Stomach (tissue), 9 donors: ENCODE measurements around the gene EFHC2. TPM values are rescaled to one million over a fixed set of nuclear protein-coding genes. Genes with fewer than 3 reads are reported as not detected.
"Not testable (repeated sequence)": the region's sequence is repeated elsewhere in the genome, so short reads cannot be mapped to it uniquely, and the experiment has no call there.

Experiments used
- DNase-seq, 2 donors: peaks; one replicate each; pipeline versions ENCODE4 v3.0.0 to v3.0.0-alpha.2; 2013 to 2019
- H3K27ac ChIP-seq, 5 donors: fragments of 200-600 bp in 4 of 5; sonication (generic) in 4 of 5; one replicate each; pipeline ENCODE4 v1.5.1; 2013 to 2019; ENCODE audit warnings: mild to moderate bottlenecking in 1 of 5, moderate library complexity in 1 of 5
- H3K27me3 ChIP-seq, 3 donors: fragments of 200-600 bp; sonication (generic); one replicate each; pipeline ENCODE4 v1.5.1; 2017 to 2019; ENCODE audit warnings: mixed run types in 1 of 3
- H3K36me3 ChIP-seq, 4 donors: fragments of 200-600 bp; sonication (generic); 1 replicate in 3 of 4; 2 replicates in 1 of 4; pipeline ENCODE4 v1.5.1; 2016 to 2019
- H3K4me1 ChIP-seq, 4 donors: fragments of 200-600 bp; sonication (generic); one replicate each; pipeline ENCODE4 v1.5.1; 2016 to 2019
- H3K4me3 ChIP-seq, 4 donors: fragments of 200-600 bp; sonication (generic) in 3 of 4; one replicate each; pipeline ENCODE4 v1.5.1; 2016 to 2019; ENCODE audit warnings: mild to moderate bottlenecking in 1 of 4
- H3K9me3 ChIP-seq, 4 donors: fragments of 200-600 bp; sonication (generic); one replicate each; pipeline ENCODE4 v1.5.1; 2016 to 2019
- CTCF ChIP-seq, 7 experiments: fragments of 450-650 bp in 4 of 7; fragments of 200-600 bp in 3 of 7; sonication (generic) in 3 of 7; IDR thresholded peaks; one replicate each; pipeline ENCODE4 v1.5.1; 2016 to 2019; ENCODE audit warnings: antibody characterized with exemption in 7 of 7, control low read depth in 2 of 7, mild to moderate bottlenecking in 1 of 7
- EP300 ChIP-seq: sonication (generic); formaldehyde crosslinking; IDR thresholded peaks from one replicate; pipeline ENCODE4 v1.6.1; 2017; ENCODE audit warnings: antibody characterized with exemption
- POLR2A ChIP-seq, 4 donors: fragments of 450-650 bp; IDR thresholded peaks; one replicate each; pipeline ENCODE4 v1.6.1; 2016; ENCODE audit warnings: antibody characterized with exemption in 4 of 4, control low read depth in 2 of 4, mild to moderate bottlenecking in 1 of 4, moderate library complexity in 1 of 4
- POLR2AphosphoS5 ChIP-seq, 3 donors: sonication (generic); formaldehyde crosslinking; IDR thresholded peaks; one replicate each; pipeline ENCODE4 v1.6.1; 2016; ENCODE audit warnings: antibody characterized with exemption in 3 of 3
- WGBS, 5 donors: extraction: QIAGEN DNeasy Blood & Tissue Kit in 3 of 5; methylation state at CpG; one replicate each; pipeline versions ENCODE4 v1.1.5 to v1.1.7; 2013 to 2018; 5-methylcytosine and 5-hydroxymethylcytosine counted together
- intact Hi-C: fragments of 100-400 bp; cut with DNase I; formaldehyde crosslinking; loops from one replicate; pipeline ENCODE4 v1.15.1; 2023; ENCODE audit warnings: low total_unique reads
- polyA plus RNA-seq, 3 donors: library from polyadenylated mRNA; stranded (reverse); fragments of 200-250 nt; gene quantifications; one replicate each; pipeline ENCODE4 v1.2.3, GENCODE V29; 2013
- total RNA-seq, 5 donors: library from RNA; depleted of rRNA; stranded (reverse); fragments of >200 nt; gene quantifications; one replicate each; pipeline versions ENCODE4 v1.1.0 to v1.2.3, GENCODE V29; 2014 to 2016
- donor health status: healthy with polysubstance abuse.
- donor health status: Bipolar disorder and iron deficiency.
- donor health status: healthy.

The EFHC2 gene
- total and polyA plus RNA-seq, 8 donors: 0.37 to 10.0 (median 1.5) TPM; not detected in 1

- Histone ChIP-seq H3K4me1 (no peaks in the 10 kb centered on the region), H3K27me3 (no peaks in the 10 kb centered on the region), H3K9me3 (no peaks in the 10 kb centered on the region), H3K4me3 (no peak overlapping the region), H3K36me3 (no peaks in the 10 kb centered on the region), H3K27ac (no peak overlapping the region)
- intact Hi-C loops: no loop called here
- no peak for DNase-seq
- TF ChIP-seq POLR2AphosphoS5 (IDR thresholded peaks at IDR 0.05): no peak
- no peak for TF ChIP-seq POLR2A (IDR thresholded peaks at IDR 0.05)
- no peak for TF ChIP-seq EP300
- no peak for TF ChIP-seq CTCF (IDR thresholded peaks at IDR 0.05)
Observed at GRCh38 chrX:44264936-44265335, 78.5 kb downstream of the EFHC2 start.

- no peak overlapping the region for H3K4me3 ChIP-seq
- no peak for DNase-seq
- peaks cover 0 to 5% (median 0%) of the 10 kb centered on the region in 4 donors for H3K9me3 ChIP-seq
- intact Hi-C loops: no loop called here
- H3K4me1 ChIP-seq: no peaks in the 10 kb centered on the region
- WGBS, 5 donors: 86 to 95% (median 93%) methylated on average over 3 to 5 of the region's 5 CpGs
- TF ChIP-seq EP300 (no peak), POLR2A (IDR thresholded peaks at IDR 0.05) (no peak), POLR2AphosphoS5 (IDR thresholded peaks at IDR 0.05) (no peak), CTCF (IDR thresholded peaks at IDR 0.05) (no peak)
- H3K27me3 ChIP-seq: no peaks in the 10 kb centered on the region
- no peaks in the 10 kb centered on the region for H3K36me3 ChIP-seq
- no peak overlapping the region for H3K27ac ChIP-seq
Observed at GRCh38 chrX:44261286-44261685, 82.2 kb downstream of the EFHC2 start.

- no peak overlapping the region for H3K4me3 ChIP-seq
- no peak for TF ChIP-seq EP300
- no peak for TF ChIP-seq POLR2AphosphoS5 (IDR thresholded peaks at IDR 0.05)
- TF ChIP-seq POLR2A (IDR thresholded peaks at IDR 0.05): no peak
- TF ChIP-seq CTCF (IDR thresholded peaks at IDR 0.05): no peak
- intact Hi-C loops: no loop called here
- no peaks in the 10 kb centered on the region for H3K4me1 ChIP-seq
- peaks cover 0 to 5% (median 0%) of the 10 kb centered on the region in 4 donors for H3K9me3 ChIP-seq
- no peaks in the 10 kb centered on the region for H3K36me3 ChIP-seq
- DNase-seq: no peak
- H3K27ac ChIP-seq: no peak overlapping the region
- no peaks in the 10 kb centered on the region for H3K27me3 ChIP-seq
Observed at GRCh38 chrX:44260609-44261008, 82.9 kb downstream of the EFHC2 start.

- WGBS, 5 donors: 64 to 90% (median 83%) methylated on average over 2 of the region's 2 CpGs
- H3K36me3 ChIP-seq, DNase-seq, H3K27me3 ChIP-seq, H3K9me3 ChIP-seq, H3K27ac ChIP-seq, intact Hi-C loops, H3K4me3 ChIP-seq: not testable (repeated sequence)
- H3K4me1 ChIP-seq: peaks cover 0 to 14% (median 9%) of the 10 kb centered on the region in 4 donors
Observed at GRCh38 chrX:44255742-44256141, 87.7 kb downstream of the EFHC2 start.

- TF ChIP-seq EP300: no peak
- TF ChIP-seq POLR2AphosphoS5 (IDR thresholded peaks at IDR 0.05): no peak
- peak overlapping the region; percentile 11 to 35 (median 20) for H3K4me3 ChIP-seq
- peak overlapping the region in 3 of 5 donors; percentile 54 to 63 (median 62) for H3K27ac ChIP-seq
Observed at GRCh38 chrX:44253575-44253942, 89.9 kb downstream of the EFHC2 start.

More at GRCh38 chrX:44253575-44253942, 89.9 kb downstream of the EFHC2 start:
- intact Hi-C loops: no loop called here
- no peaks in the 10 kb centered on the region for H3K36me3 ChIP-seq
- H3K4me1 ChIP-seq: peaks cover 0 to 14% (median 9%) of the 10 kb centered on the region in 4 donors
- DNase-seq: no peak
- no peaks in the 10 kb centered on the region for H3K27me3 ChIP-seq
- peaks cover 0 to 5% (median 0%) of the 10 kb centered on the region in 4 donors for H3K9me3 ChIP-seq
- 25 to 34% (median 30%) methylated on average over 3 to 4 of the region's 4 CpGs for WGBS, 5 donors
